ENCODE measurements around the gene VPS26C. TPM values are rescaled to one million over a fixed set of nuclear protein-coding genes. Genes with fewer than 3 reads are reported as not detected.
"Not testable (repeated sequence)": the region's sequence is repeated elsewhere in the genome, so short reads cannot be mapped to it uniquely, and the experiment has no call there.

The VPS26C gene
- polyA plus RNA-seq, 1 experiment = 45.6 TPM

GRCh38 chr21:37224861-37225839 is 42.0 kb downstream of the VPS26C start:
- DNase-seq (ENCODE audit: low read depth, low spot score) = no peak
- ChIA-PET CTCF (no interaction called here), POLR2A (no interaction called here)
- Histone ChIP-seq H3K27me3 (ENCODE audit: control insufficient read depth, insufficient read depth, low read length) (no peaks in the 10 kb centered on the region), H3K27ac (ENCODE audit: low read depth, low read length) (no peak overlapping the region), H3K9me3 (ENCODE audit: control insufficient read depth, insufficient read depth, low read length) (peaks cover 2% of the 10 kb centered on the region), H3K4me3 (ENCODE audit: low read depth, low read length) (no peak overlapping the region)
- TF ChIP-seq, protein P1, sequence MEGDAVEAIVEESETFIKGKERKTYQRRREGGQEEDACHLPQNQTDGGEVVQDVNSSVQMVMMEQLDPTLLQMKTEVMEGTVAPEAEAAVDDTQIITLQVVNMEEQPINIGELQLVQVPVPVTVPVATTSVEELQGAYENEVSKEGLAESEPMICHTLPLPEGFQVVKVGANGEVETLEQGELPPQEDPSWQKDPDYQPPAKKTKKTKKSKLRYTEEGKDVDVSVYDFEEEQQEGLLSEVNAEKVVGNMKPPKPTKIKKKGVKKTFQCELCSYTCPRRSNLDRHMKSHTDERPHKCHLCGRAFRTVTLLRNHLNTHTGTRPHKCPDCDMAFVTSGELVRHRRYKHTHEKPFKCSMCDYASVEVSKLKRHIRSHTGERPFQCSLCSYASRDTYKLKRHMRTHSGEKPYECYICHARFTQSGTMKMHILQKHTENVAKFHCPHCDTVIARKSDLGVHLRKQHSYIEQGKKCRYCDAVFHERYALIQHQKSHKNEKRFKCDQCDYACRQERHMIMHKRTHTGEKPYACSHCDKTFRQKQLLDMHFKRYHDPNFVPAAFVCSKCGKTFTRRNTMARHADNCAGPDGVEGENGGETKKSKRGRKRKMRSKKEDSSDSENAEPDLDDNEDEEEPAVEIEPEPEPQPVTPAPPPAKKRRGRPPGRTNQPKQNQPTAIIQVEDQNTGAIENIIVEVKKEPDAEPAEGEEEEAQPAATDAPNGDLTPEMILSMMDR (IDR thresholded peaks at IDR 0.05; ENCODE audit: low read depth, low read length) = no peak

DNA sequence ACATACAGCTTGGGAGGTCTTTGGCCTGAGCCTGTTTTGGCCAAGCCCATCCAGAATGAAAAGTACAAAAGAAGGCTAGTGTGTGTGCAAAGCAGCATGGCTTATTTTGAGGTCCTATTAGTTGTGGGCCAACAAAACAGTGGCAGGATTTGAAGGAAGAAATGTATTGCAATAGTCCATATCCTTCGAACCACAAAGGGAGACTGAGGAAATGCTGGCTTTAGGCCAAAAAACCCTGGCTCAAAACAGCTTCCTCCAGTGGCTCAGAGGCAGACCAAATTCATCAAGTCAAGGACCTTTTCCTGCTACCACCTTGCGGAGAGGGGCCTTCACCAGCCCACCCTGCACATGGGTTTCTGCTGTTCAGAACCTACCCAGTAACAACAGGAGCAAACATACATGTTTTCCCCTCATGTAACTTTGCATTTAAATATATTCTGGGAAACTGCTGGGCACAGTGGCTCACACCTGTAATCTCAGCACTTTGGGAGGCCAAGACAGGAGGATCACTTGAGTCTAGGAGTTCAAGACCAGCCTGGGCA is 43.3 kb downstream of the VPS26C start:
- ChIA-PET POLR2A (no interaction called here), CTCF (no interaction called here)
- Histone ChIP-seq H3K27ac (ENCODE audit: low read depth, low read length) (no peak overlapping the region), H3K4me3 (ENCODE audit: low read depth, low read length) (no peak overlapping the region), H3K9me3 (ENCODE audit: control insufficient read depth, insufficient read depth, low read length) (peaks cover 2% of the 10 kb centered on the region), H3K27me3 (ENCODE audit: control insufficient read depth, insufficient read depth, low read length) (no peaks in the 10 kb centered on the region)
- DNase-seq (ENCODE audit: low read depth, low spot score) = no peak
- TF ChIP-seq, protein P1 (IDR thresholded peaks at IDR 0.05; ENCODE audit: low read depth, low read length) = no peak

- H3K9me3 ChIP-seq (ENCODE audit: control insufficient read depth, insufficient read depth, low read length); POLR2A ChIA-PET; CTCF ChIA-PET; H3K27ac ChIP-seq (ENCODE audit: low read depth, low read length); DNase-seq (ENCODE audit: low read depth, low spot score); H3K4me3 ChIP-seq (ENCODE audit: low read depth, low read length); H3K27me3 ChIP-seq (ENCODE audit: control insufficient read depth, insufficient read depth, low read length): not testable (repeated sequence)
These were observed 44.9 kb downstream of the VPS26C start for GRCh38 chr21:37222248-37222647.

GRCh38 chr21:37220981-37221664 is 46.0 kb downstream of the VPS26C start:
- peak; percentile 71 for DNase-seq (ENCODE audit: low read depth, low spot score)
- peaks cover 2% of the 10 kb centered on the region; the same call in 1 of the 2 replicates for H3K9me3 ChIP-seq (ENCODE audit: control insufficient read depth, insufficient read depth, low read length)
- no peaks in the 10 kb centered on the region for H3K27me3 ChIP-seq (ENCODE audit: control insufficient read depth, insufficient read depth, low read length)
- POLR2A ChIA-PET = interaction anchor here (1.1 kb wide), 1 partner anchor 344 kb away, joined by 3 read pairs; no protein-coding TSS in a partner anchor
- CTCF ChIA-PET = no interaction called here
- H3K27ac ChIP-seq (ENCODE audit: low read depth, low read length) = peak overlapping the region; percentile 68
- H3K4me3 ChIP-seq (ENCODE audit: low read depth, low read length) = peak overlapping the region; percentile 73
- TF ChIP-seq, protein P1 (IDR thresholded peaks at IDR 0.05; ENCODE audit: low read depth, low read length) = peak; percentile 29

- no peaks in the 10 kb centered on the region for H3K27me3 ChIP-seq (ENCODE audit: control insufficient read depth, insufficient read depth, low read length)
- no peak for DNase-seq (ENCODE audit: low read depth, low spot score)
- ChIA-PET POLR2A (interaction anchor here (1.1 kb wide), 1 partner anchor 344 kb away, joined by 3 read pairs; no protein-coding TSS in a partner anchor), CTCF (no interaction called here)
- TF ChIP-seq, protein P1 (IDR thresholded peaks at IDR 0.05; ENCODE audit: low read depth, low read length) = peak; percentile 31
- H3K4me3 ChIP-seq (ENCODE audit: low read depth, low read length) = peak overlapping the region; percentile 73
- peaks cover 2% of the 10 kb centered on the region; the same call in 1 of the 2 replicates for H3K9me3 ChIP-seq (ENCODE audit: control insufficient read depth, insufficient read depth, low read length)
- peak overlapping the region; percentile 68 for H3K27ac ChIP-seq (ENCODE audit: low read depth, low read length)
These were observed 46.6 kb downstream of the VPS26C start for GRCh38 chr21:37220433-37220980.

Data from AG04450 (cell line).